T-cell (primary cell): Measurements from ENCODE around the gene DNAI2. TPM values are rescaled to one million over a fixed set of nuclear protein-coding genes. Genes with fewer than 3 reads are reported as not detected.
"Not testable (repeated sequence)": the region's sequence is repeated elsewhere in the genome, so short reads cannot be mapped to it uniquely, and the experiment has no call there.

Experiments used
- ATAC-seq, 4 experiments: fragments of 200-7000 bp in 3 of 4; fragments of 150-1000 bp in 1 of 4; cut with Tn5 transposase; replicated peaks in 1 of 4; 1 replicate in 3 of 4; 2 replicates in 1 of 4; pipeline ENCODE4 v1.10.0; 2021; ENCODE audit warnings: moderate library complexity in 3 of 4, mild to moderate bottlenecking in 2 of 4, moderate number of reproducible peaks in 1 of 4
- CTCF ChIA-PET, 2 donors: fragments of 300-600 bp; sonication (Branson Sonifier 250); formaldehyde crosslinking; loops; one replicate each; lab custom pipeline; 2022; ENCODE audit warnings: antibody characterized with exemption in 2 of 2; lab: Charles Lee
- POLR2A ChIA-PET, 2 donors: fragments of 300-600 bp; sonication (Branson Sonifier 250); formaldehyde crosslinking; loops; one replicate each; lab custom pipeline; 2022; ENCODE audit warnings: antibody characterized with exemption in 2 of 2; lab: Charles Lee
- DNase-seq, 35 experiments: peaks; one replicate each; pipeline versions ENCODE4 v3.0.0 to v3.0.0-alpha.2; 2013 to 2023
- H3K27ac ChIP-seq: one replicate; pipeline ENCODE4 v1.5.1; 2013; ENCODE audit warnings: low read length
- H3K27me3 ChIP-seq, 2 experiments: replicated peaks in 1 of 2; 1 replicate in 1 of 2; 2 replicates in 1 of 2; pipeline versions ENCODE4 v1.6.1 to v1.7.0; 2013; ENCODE audit warnings: low read length in 1 of 2, mixed read lengths in 1 of 2; ENCODE audit not compliant: control insufficient read depth in 2 of 2, insufficient read depth in 2 of 2; ENCODE audit errors: extremely low read depth in 1 of 2
- H3K36me3 ChIP-seq, 2 donors: 1 replicate in 1 of 2; 2 replicates in 1 of 2; pipeline versions ENCODE4 v1.6.1 to v1.7.0; 2013; ENCODE audit warnings: low read length in 1 of 2; ENCODE audit not compliant: control insufficient read depth in 2 of 2, insufficient read depth in 1 of 2; ENCODE audit errors: extremely low read depth in 1 of 2
- H3K4me1 ChIP-seq, 2 experiments: 1 replicate in 1 of 2; 2 replicates in 1 of 2; pipeline versions ENCODE4 v1.6.1 to v1.7.0; 2013; ENCODE audit warnings: low read length in 2 of 2, mixed read lengths in 1 of 2; ENCODE audit not compliant: insufficient read depth in 2 of 2, control insufficient read depth in 1 of 2; ENCODE audit errors: extremely low read depth in 1 of 2
- H3K4me3 ChIP-seq, 2 donors: 1 replicate in 1 of 2; 2 replicates in 1 of 2; pipeline versions ENCODE4 v1.5.1 to v1.7.0; 2013; ENCODE audit warnings: mild to moderate bottlenecking in 2 of 2, low read length in 1 of 2, moderate library complexity in 1 of 2; ENCODE audit not compliant: control insufficient read depth in 1 of 2; ENCODE audit errors: extremely low read depth in 1 of 2
- H3K9me3 ChIP-seq: 2 replicates; pipeline ENCODE4 v1.7.0; 2013
- H3K27ac Mint-ChIP-seq, 2 donors: one replicate each; pipeline ENCODE4 v1.8.0; 2020 to 2021; ENCODE audit warnings: mild to moderate bottlenecking in 2 of 2, mixed read lengths in 2 of 2
- H3K27me3 Mint-ChIP-seq, 2 donors: one replicate each; pipeline ENCODE4 v1.8.0; 2021 to 2022; ENCODE audit warnings: mixed read lengths in 2 of 2
- H3K36me3 Mint-ChIP-seq: one replicate; pipeline ENCODE4 v1.8.0; 2021; ENCODE audit warnings: mixed read lengths
- H3K4me1 Mint-ChIP-seq, 3 donors: one replicate each; pipeline ENCODE4 v1.8.0; 2020 to 2022; ENCODE audit warnings: mixed read lengths in 3 of 3, mild to moderate bottlenecking in 1 of 3
- H3K4me3 Mint-ChIP-seq, 3 donors: one replicate each; pipeline ENCODE4 v1.8.0; 2020 to 2022; ENCODE audit warnings: mild to moderate bottlenecking in 3 of 3, mixed read lengths in 3 of 3, moderate library complexity in 3 of 3
- H3K9me3 Mint-ChIP-seq, 3 donors: one replicate each; pipeline ENCODE4 v1.8.0; 2020 to 2022; ENCODE audit warnings: mixed read lengths in 3 of 3
- WGBS: methylation state at CpG from one replicate; pipeline ENCODE4 v1.1.5; 2013; ENCODE audit warnings: missing lambda C conversion rate; ENCODE audit not compliant: insufficient coverage; 5-methylcytosine and 5-hydroxymethylcytosine counted together
- total RNA-seq, 35 experiments: library from RNA in 6 of 35; stranded (reverse) in 6 of 35; fragments of 120-200 nt in 1 of 35; gene quantifications; one replicate each; pipeline versions ENCODE4 v1.2.1 to v1.2.4 and lab custom pipeline; 2013 to 2026

Gene DNAI2
- total RNA-seq, 5 donors from 2014 or later (not counting 1 experiment from before 2014, with no cell fraction given), result 0.80 to 5.3 (median 1.7) TPM

GRCh38 chr17:74276541-74277009 lies 2.5 kb downstream of the DNAI2 start:
- ATAC-seq (no peak), DNase-seq (no peak)
- no peaks in the 10 kb centered on the region for H3K9me3 Mint-ChIP-seq
- peaks cover 0 to 6% of the 10 kb centered on the region in 2 donors for H3K27me3 Mint-ChIP-seq
- no peak overlapping the region for H3K4me3 Mint-ChIP-seq
- ChIA-PET CTCF (interaction anchor here in 1 of 2 donors (0.5 kb wide), 1 partner anchor 20 kb away, joined by 6 read pairs; no protein-coding TSS in a partner anchor), POLR2A (no interaction called here)
- Histone ChIP-seq H3K36me3 (no peaks in the 10 kb centered on the region), H3K9me3 (no peaks in the 10 kb centered on the region), H3K27ac (no peak overlapping the region), H3K4me1 (peaks cover 6 to 53% of the 10 kb centered on the region in 2 experiments), H3K27me3 (peaks cover 0 to 10% of the 10 kb centered on the region in 2 experiments), H3K4me3 (no peak overlapping the region)
- peak overlapping the region; percentile 70 to 83 for H3K27ac Mint-ChIP-seq
- no peaks in the 10 kb centered on the region for H3K36me3 Mint-ChIP-seq
- 63% methylated on average over 3 of the region's 5 CpGs for WGBS
- peaks cover 34 to 62% (median 43%) of the 10 kb centered on the region in 3 donors for H3K4me1 Mint-ChIP-seq

GRCh38 chr17:74277935-74278334 lies 3.9 kb downstream of the DNAI2 start:
- CTCF ChIA-PET, result no interaction called here
- Mint-ChIP-seq H3K4me1 (peaks cover 44 to 69% (median 50%) of the 10 kb centered on the region in 3 donors), H3K4me3 (no peak overlapping the region), H3K27me3 (peaks cover 0 to 1% of the 10 kb centered on the region in 2 donors), H3K36me3 (no peaks in the 10 kb centered on the region), H3K27ac (peak overlapping the region; percentile 77 to 83), H3K9me3 (no peaks in the 10 kb centered on the region)
- DNase-seq (no peak), ATAC-seq (no peak)
- no CpG with 5 or more reads among the region's 1 CpG for WGBS
- Histone ChIP-seq H3K9me3 (no peaks in the 10 kb centered on the region), H3K36me3 (no peaks in the 10 kb centered on the region), H3K27ac (no peak overlapping the region), H3K27me3 (peaks cover 0 to 10% of the 10 kb centered on the region in 2 experiments), H3K4me3 (no peak overlapping the region), H3K4me1 (peaks cover 6 to 67% of the 10 kb centered on the region in 2 experiments)
- POLR2A ChIA-PET, result no interaction called here

- CTCF ChIA-PET, H3K36me3 Mint-ChIP-seq, H3K27me3 Mint-ChIP-seq, H3K36me3 ChIP-seq, POLR2A ChIA-PET, DNase-seq, H3K27me3 ChIP-seq, H3K4me3 ChIP-seq, ATAC-seq, H3K9me3 Mint-ChIP-seq, H3K9me3 ChIP-seq: not testable (repeated sequence)
- Histone ChIP-seq H3K27ac (peak overlapping the region; percentile 96), H3K4me1 (peaks cover 2 to 71% of the 10 kb centered on the region in 2 experiments)
- 97% methylated on average over 4 of the region's 7 CpGs for WGBS
- Mint-ChIP-seq H3K4me1 (peaks cover 47 to 66% (median 48%) of the 10 kb centered on the region in 3 donors), H3K4me3 (peak overlapping the region in 1 of 3 donors; percentile 36), H3K27ac (peak overlapping the region; percentile 95 to 98)
Measured at GRCh38 chr17:74279617-74280016, 5.6 kb downstream of the DNAI2 start.

- 17% methylated on average over 5 of the region's 9 CpGs for WGBS
- Histone ChIP-seq H3K9me3 (no peaks in the 10 kb centered on the region), H3K27me3 (no peaks in the 10 kb centered on the region), H3K27ac (peak overlapping the region; percentile 96), H3K4me3 (no peak overlapping the region), H3K4me1 (peaks cover 4 to 71% of the 10 kb centered on the region in 2 experiments), H3K36me3 (no peaks in the 10 kb centered on the region)
- ChIA-PET CTCF (no interaction called here), POLR2A (no interaction called here)
- Mint-ChIP-seq H3K27me3 (no peaks in the 10 kb centered on the region), H3K36me3 (no peaks in the 10 kb centered on the region), H3K27ac (peak overlapping the region; percentile 95 to 98), H3K4me3 (peak overlapping the region in 2 of 3 donors; percentile 5 to 36), H3K4me1 (peaks cover 47 to 66% (median 48%) of the 10 kb centered on the region in 3 donors), H3K9me3 (no peaks in the 10 kb centered on the region)
- peak; percentile 77 to 86 (median 82) for ATAC-seq
- DNase-seq, result peak in 34 of 35 experiments; percentile 23 to 82 (median 58)
Measured at GRCh38 chr17:74280093-74280513, 6.1 kb downstream of the DNAI2 start.

- H3K9me3 Mint-ChIP-seq, result no peaks in the 10 kb centered on the region
- Histone ChIP-seq H3K27me3 (no peaks in the 10 kb centered on the region), H3K4me1 (peaks cover 4 to 63% of the 10 kb centered on the region in 2 experiments), H3K36me3 (no peaks in the 10 kb centered on the region), H3K27ac (peak overlapping the region; percentile 91), H3K4me3 (no peak overlapping the region), H3K9me3 (no peaks in the 10 kb centered on the region)
- ATAC-seq (no peak), DNase-seq (no peak)
- CTCF ChIA-PET, result no interaction called here
- POLR2A ChIA-PET, result interaction anchor here in 1 of 2 donors (0.6 kb wide), 1 partner anchor 51 kb away, joined by 3 read pairs; no protein-coding TSS in a partner anchor
- 98% methylated on average over 15 of the region's 20 CpGs for WGBS
- peak overlapping the region; percentile 95 to 99 for H3K27ac Mint-ChIP-seq
- peaks cover 44 to 60% (median 49%) of the 10 kb centered on the region in 3 donors for H3K4me1 Mint-ChIP-seq
- no peaks in the 10 kb centered on the region for H3K27me3 Mint-ChIP-seq
- no peak overlapping the region for H3K4me3 Mint-ChIP-seq
- no peaks in the 10 kb centered on the region for H3K36me3 Mint-ChIP-seq
Measured at GRCh38 chr17:74281799-74282198, 7.8 kb downstream of the DNAI2 start.

- not testable (repeated sequence) for H3K9me3 ChIP-seq
- peak overlapping the region in 1 of 3 donors; percentile 57 for H3K4me3 Mint-ChIP-seq
Measured at GRCh38 chr17:74282274-74282586, 8.2 kb downstream of the DNAI2 start.

More at GRCh38 chr17:74282274-74282586, 8.2 kb downstream of the DNAI2 start:
- H3K9me3 Mint-ChIP-seq, H3K27me3 ChIP-seq, H3K4me3 ChIP-seq, CTCF ChIA-PET, H3K36me3 ChIP-seq, H3K27me3 Mint-ChIP-seq, H3K36me3 Mint-ChIP-seq, ATAC-seq, DNase-seq: not testable (repeated sequence)
- WGBS, result no CpG with 5 or more reads among the region's 4 CpGs
- Mint-ChIP-seq H3K27ac (peak overlapping the region; percentile 95 to 99), H3K4me1 (peaks cover 44 to 63% (median 50%) of the 10 kb centered on the region in 3 donors)
- H3K4me1 ChIP-seq, result peaks cover 4 to 63% of the 10 kb centered on the region in 2 experiments
- peak overlapping the region; percentile 91 for H3K27ac ChIP-seq
- POLR2A ChIA-PET, result interaction anchor here in 1 of 2 donors (0.6 kb wide), 1 partner anchor 51 kb away, joined by 3 read pairs; no protein-coding TSS in a partner anchor
